ENCODE results near the gene SNRNP70. TPM values are rescaled to one million over a fixed set of nuclear protein-coding genes. Genes with fewer than 3 reads are reported as not detected.

The SNRNP70 gene
- total RNA-seq, 1 donor from 2014 or later = 403 TPM

GRCh38 chr19:49061000-49061399, 24.3 kb upstream of the SNRNP70 start:
- H3K4me3 Mint-ChIP-seq = no peak overlapping the region
- peaks cover 41% of the 10 kb centered on the region for H3K4me1 Mint-ChIP-seq
- H3K36me3 Mint-ChIP-seq = peaks cover 4% of the 10 kb centered on the region
- H3K9me3 Mint-ChIP-seq = no peaks in the 10 kb centered on the region
- H3K27ac Mint-ChIP-seq = no peak overlapping the region
- H3K27me3 Mint-ChIP-seq (ENCODE audit: low read depth) = peaks cover 24% of the 10 kb centered on the region
- no peak for DNase-seq (ENCODE audit: low spot score in 2 of 2, unreplicated experiment in 2 of 2)
- no peak for TF ChIP-seq CTCF (IDR thresholded peaks at IDR 0.05; ENCODE audit: unreplicated experiment)

GRCh38 chr19:49061445-49061844, 23.8 kb upstream of the SNRNP70 start:
- no peak for DNase-seq (ENCODE audit: low spot score in 2 of 2, unreplicated experiment in 2 of 2)
- no peak overlapping the region for H3K27ac Mint-ChIP-seq
- H3K27me3 Mint-ChIP-seq (ENCODE audit: low read depth) = peaks cover 24% of the 10 kb centered on the region
- peaks cover 4% of the 10 kb centered on the region for H3K36me3 Mint-ChIP-seq
- no peak for TF ChIP-seq CTCF (IDR thresholded peaks at IDR 0.05; ENCODE audit: unreplicated experiment)
- H3K9me3 Mint-ChIP-seq = no peaks in the 10 kb centered on the region
- H3K4me1 Mint-ChIP-seq = peaks cover 45% of the 10 kb centered on the region
- no peak overlapping the region for H3K4me3 Mint-ChIP-seq

- Mint-ChIP-seq H3K27me3 (ENCODE audit: low read depth) (peaks cover 3% of the 10 kb centered on the region), H3K4me3 (peak overlapping the region; percentile 72), H3K27ac (peak overlapping the region; percentile 92), H3K36me3 (peaks cover 4% of the 10 kb centered on the region), H3K4me1 (peaks cover 47% of the 10 kb centered on the region), H3K9me3 (no peaks in the 10 kb centered on the region)
- DNase-seq (ENCODE audit: low spot score in 2 of 2, unreplicated experiment in 2 of 2) = no peak
- TF ChIP-seq CTCF (IDR thresholded peaks at IDR 0.05; ENCODE audit: unreplicated experiment) = no peak
These were observed 21.1 kb upstream of the SNRNP70 start for GRCh38 chr19:49064029-49064629.

- TF ChIP-seq CTCF (IDR thresholded peaks at IDR 0.05; ENCODE audit: unreplicated experiment) = no peak
- DNase-seq (ENCODE audit: low spot score in 2 of 2, unreplicated experiment in 2 of 2) = peak; percentile 65 to 78
- Mint-ChIP-seq H3K36me3 (peaks cover 4% of the 10 kb centered on the region), H3K27me3 (ENCODE audit: low read depth) (peaks cover 7% of the 10 kb centered on the region), H3K4me3 (peak within 1 kb of the TSS; percentile 72), H3K27ac (peak within 1 kb of the TSS; percentile 92), H3K4me1 (peaks cover 46% of the 10 kb centered on the region), H3K9me3 (no peaks in the 10 kb centered on the region)
These were observed 20.3 kb upstream of the SNRNP70 start, which contains the start of gene NTF4 for GRCh38 chr19:49064768-49065611. Gene NTF4, minus strand, starts transcription at chr19:49064818. Its CDS starts 2,821 bp downstream, at chr19:49061997.

GRCh38 chr19:49065905-49066512, 19.2 kb upstream of the SNRNP70 start:
- peaks cover 5% of the 10 kb centered on the region for H3K36me3 Mint-ChIP-seq
- DNase-seq (ENCODE audit: low spot score in 2 of 2, unreplicated experiment in 2 of 2) = no peak
- peaks cover 4% of the 10 kb centered on the region for H3K9me3 Mint-ChIP-seq
- peaks cover 18% of the 10 kb centered on the region for H3K27me3 Mint-ChIP-seq (ENCODE audit: low read depth)
- peaks cover 46% of the 10 kb centered on the region for H3K4me1 Mint-ChIP-seq
- peak overlapping the region; percentile 81 for H3K27ac Mint-ChIP-seq
- peak overlapping the region; percentile 31 for H3K4me3 Mint-ChIP-seq
- no peak for TF ChIP-seq CTCF (IDR thresholded peaks at IDR 0.05; ENCODE audit: unreplicated experiment)

Measured in mesothelial cell of epicardium (in vitro differentiated cells).